Left hindlimb (tissue), 1 donor: ENCODE data around the gene ROR1.
A peak's percentile ranks its signal among the peaks of the same experiment; 100 is the strongest.

Experiments used
- DNase-seq: peaks from one replicate; pipeline ENCODE4 v3.0.0-alpha.2; 2018

The ROR1 gene

GRCh38 chr1:63773815-63774616 is at the start of gene ROR1:
Gene ROR1 (plus strand): TSS chr1:63774017.
- peak; percentile 92 for DNase-seq

GRCh38 chr1:63724375-63724899 is 49.4 kb upstream of the ROR1 start:
- DNase-seq = no peak

GRCh38 chr1:63728611-63729226 is 45.1 kb upstream of the ROR1 start:
- DNase-seq = no peak

GRCh38 chr1:63729227-63729620 is 44.6 kb upstream of the ROR1 start:
- no peak for DNase-seq

GRCh38 chr1:63730211-63730610 is 43.6 kb upstream of the ROR1 start:
- no peak for DNase-seq

- peak; percentile 63 for DNase-seq
These were observed 42.4 kb upstream of the ROR1 start for GRCh38 chr1:63731117-63732043.

- no peak for DNase-seq
These were observed 41.2 kb upstream of the ROR1 start for GRCh38 chr1:63732666-63733065.

GRCh38 chr1:63738772-63739171 is 35.0 kb upstream of the ROR1 start:
- DNase-seq = no peak

GRCh38 chr1:63739452-63739851 is 34.4 kb upstream of the ROR1 start:
- DNase-seq = no peak

- no peak for DNase-seq
These were observed 33.4 kb upstream of the ROR1 start for GRCh38 chr1:63740432-63740831.

- DNase-seq = no peak
These were observed 31.3 kb upstream of the ROR1 start for GRCh38 chr1:63742526-63742925.

GRCh38 chr1:63743781-63744180 is 30.0 kb upstream of the ROR1 start:
- no peak for DNase-seq

GRCh38 chr1:63746129-63746864 is 27.5 kb upstream of the ROR1 start:
- DNase-seq = peak; percentile 66

- DNase-seq = peak; percentile 86
These were observed 26.4 kb upstream of the ROR1 start for GRCh38 chr1:63747445-63747844.

- no peak for DNase-seq
These were observed 25.7 kb upstream of the ROR1 start for GRCh38 chr1:63748046-63748580.

GRCh38 chr1:63748641-63749040 is 25.2 kb upstream of the ROR1 start:
- no peak for DNase-seq

GRCh38 chr1:63750721-63751120 is 23.1 kb upstream of the ROR1 start:
- no peak for DNase-seq

GRCh38 chr1:63752176-63752575 is 21.6 kb upstream of the ROR1 start:
- no peak for DNase-seq

- no peak for DNase-seq
These were observed 20.2 kb upstream of the ROR1 start for GRCh38 chr1:63753591-63753990.

- no peak for DNase-seq
These were observed 17.0 kb upstream of the ROR1 start for GRCh38 chr1:63756839-63757238.

- no peak for DNase-seq
These were observed 16.5 kb upstream of the ROR1 start for GRCh38 chr1:63757334-63757733.

GRCh38 chr1:63758791-63759190 is 15.0 kb upstream of the ROR1 start:
- no peak for DNase-seq
